NCI-H774 (cell line): ENCODE results near the gene CAPN7.

Experiments used
- DNase-seq: peaks from one replicate; lab custom pipeline; 2025; lab: John Stamatoyannopoulos, UW

CAPN7 gene

DNA sequence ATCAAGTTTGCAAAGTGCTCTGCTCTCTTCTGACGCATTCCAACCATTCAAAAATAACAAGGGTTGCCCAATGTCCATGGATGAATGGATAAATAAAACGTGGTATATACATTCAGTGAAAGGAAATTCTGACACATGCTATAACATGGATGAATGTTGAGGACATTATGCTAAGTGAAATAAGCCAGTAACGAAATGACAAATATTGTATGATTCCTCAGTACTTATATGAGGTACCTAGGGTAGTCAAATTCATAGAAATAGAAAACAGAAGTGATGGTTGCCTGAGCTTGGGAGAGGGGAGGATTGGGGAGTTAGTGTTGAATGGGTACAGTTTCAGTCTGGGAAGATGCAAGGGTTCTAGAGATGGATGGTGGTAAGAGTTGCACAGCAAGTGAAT is 92.5 kb downstream of the CAPN7 start:
- DNase-seq = no peak

DNA sequence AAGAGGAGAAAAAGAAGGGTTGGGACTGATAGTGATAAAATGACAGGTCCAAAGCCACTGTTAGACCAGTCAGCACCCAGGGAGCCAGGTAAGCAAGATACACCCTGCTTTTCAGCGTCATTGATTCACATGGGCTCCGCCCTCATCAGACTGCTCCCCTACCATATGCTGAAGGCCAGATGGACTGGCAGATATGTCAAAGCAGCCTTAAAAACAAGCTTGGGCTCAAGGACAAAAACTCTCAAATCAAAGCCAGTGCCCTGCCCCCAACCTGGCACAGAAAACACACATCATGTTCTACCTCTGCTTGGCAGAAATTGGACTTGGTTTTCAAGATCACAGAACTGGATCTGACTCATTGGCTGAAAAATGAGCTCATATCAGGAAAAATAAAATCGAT is 93.0 kb downstream of the CAPN7 start:
- DNase-seq = no peak

DNA sequence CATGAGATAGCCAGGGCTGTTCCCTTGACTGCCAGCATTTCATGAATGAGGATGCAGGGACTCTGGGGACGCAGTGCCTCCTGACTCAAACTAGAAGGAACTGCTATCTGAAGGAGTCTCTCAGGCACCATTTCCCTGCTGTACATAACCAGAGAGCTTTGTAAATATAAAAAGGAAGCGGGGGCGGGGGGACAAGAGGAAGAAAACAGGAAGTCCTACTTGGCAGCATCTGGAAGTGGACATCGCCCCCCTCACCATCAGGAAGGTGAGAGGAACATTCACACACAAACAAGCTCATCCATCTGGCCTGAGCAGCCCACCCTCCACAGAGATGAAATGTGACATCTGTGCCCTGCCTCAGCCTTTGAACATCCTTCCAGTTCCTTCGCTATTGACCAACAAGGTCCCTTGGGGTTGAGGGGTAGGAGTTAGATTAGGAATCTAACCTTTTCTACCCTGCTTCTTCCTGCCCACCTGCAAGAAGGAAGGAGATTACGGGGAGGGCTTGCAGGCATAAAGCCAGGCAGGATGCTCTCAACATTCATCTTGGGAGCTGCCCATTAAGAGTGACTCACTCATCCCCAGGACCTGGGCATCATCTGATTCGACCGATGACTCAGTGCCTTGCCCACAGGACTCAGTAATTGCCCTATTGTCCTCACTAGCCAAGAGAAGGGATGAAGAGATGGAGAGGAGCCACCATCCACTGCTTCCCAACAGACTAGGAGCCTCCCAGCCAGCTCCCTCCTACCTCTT is 94.5 kb downstream of the CAPN7 start:
- DNase-seq = no peak

DNA sequence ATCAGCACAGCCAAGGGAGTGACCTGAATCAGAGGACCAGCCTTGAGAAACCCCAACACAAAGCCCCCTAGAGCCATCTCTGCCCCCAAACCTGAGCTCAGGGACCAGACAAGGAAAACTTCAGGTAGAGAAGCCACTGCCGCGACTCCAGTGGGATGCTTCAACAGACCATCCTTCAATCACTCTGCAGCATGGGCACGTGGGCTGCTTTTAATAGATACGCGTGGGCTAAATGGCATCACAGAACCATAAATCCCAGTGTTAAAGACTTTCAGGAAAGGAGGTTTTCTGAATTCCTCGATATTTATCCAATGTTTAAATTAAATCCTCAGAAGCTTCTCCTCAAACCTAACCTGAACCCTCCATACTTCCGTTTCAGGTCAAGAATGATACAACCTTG is 95.7 kb downstream of the CAPN7 start:
- no peak for DNase-seq
